GM12878 (cell line): Measurements from ENCODE around the gene TXNDC9. TPM values are rescaled to one million over a fixed set of nuclear protein-coding genes. Genes with fewer than 3 reads are reported as not detected.

Source experiments
- ATAC-seq: fragments of 200-7000 bp; cut with Tn5 transposase; 3 replicates; pipeline ENCODE4 v1.9.1; 2020; ENCODE audit warnings: mild to moderate bottlenecking, moderate library complexity
- BruUV-seq: library from RNA; stranded (reverse); fragments of 400-500 nt; replicated peaks from 2 replicates; lab custom pipeline; 2021; lab: Mats Ljungman, UMichigan
- CTCF ChIA-PET: fragments of 300-600 bp; sonication (Branson Sonifier 250); formaldehyde crosslinking; extraction: SDS; loops from one replicate; lab custom pipeline; 2021; ENCODE audit warnings: inconsistent platforms; lab: Yijun Ruan, JAX
- POLR2A ChIA-PET: fragments of 350-600 bp; formaldehyde crosslinking; extraction: SDS; loops from one replicate; lab custom pipeline; 2021; ENCODE audit warnings: inconsistent platforms; lab: Charles Lee
- RAD21 ChIA-PET: fragments of 300-600 bp; sonication (Branson Sonifier 250); formaldehyde crosslinking; loops from one replicate; lab custom pipeline; 2023; ENCODE audit warnings: antibody characterized with exemption; ENCODE audit not compliant: unreplicated experiment; lab: Charles Lee
- SMC1A ChIA-PET: fragments of 300-600 bp; sonication (Branson Sonifier 250); formaldehyde crosslinking; loops from one replicate; lab custom pipeline; 2023; ENCODE audit not compliant: unreplicated experiment, uncharacterized antibody; lab: Charles Lee
- DNase-seq: peaks from one replicate; pipeline ENCODE4 v3.0.0-alpha.2; 2011; ENCODE audit warnings: low read depth, low spot score
- FAIRE-seq: peaks from 3 replicates; lab custom pipeline; 2011; peaks lifted over from hg19 to GRCh38; lab: Jason Lieb, UNC
- H2AFZ ChIP-seq: 2 replicates; pipeline ENCODE4 v1.6.0; 2011; ENCODE audit warnings: low read depth, low read length, control low read depth; ENCODE audit not compliant: control insufficient read depth
- H3K27ac ChIP-seq: 2 replicates; pipeline ENCODE4 v1.5.1; 2011; ENCODE audit warnings: control low read depth; ENCODE audit not compliant: control insufficient read depth, insufficient read depth
- H3K27me3 ChIP-seq, 2 experiments: replicated peaks in 1 of 2; 2 replicates each; pipeline versions ENCODE4 v1.6.0 to v1.6.1; 2011; ENCODE audit warnings: low read length in 1 of 2; ENCODE audit not compliant: control insufficient read depth in 2 of 2, insufficient read depth in 2 of 2
- H3K36me3 ChIP-seq, 2 experiments: 2 replicates each; pipeline ENCODE4 v1.5.1; 2011; ENCODE audit warnings: low read length in 1 of 2; ENCODE audit not compliant: control insufficient read depth in 2 of 2, insufficient read depth in 2 of 2
- H3K4me1 ChIP-seq: 2 replicates; pipeline ENCODE4 v1.6.1; 2011; ENCODE audit warnings: mild to moderate bottlenecking, low read length, moderate library complexity, mixed read lengths; ENCODE audit not compliant: control insufficient read depth, insufficient read depth
- H3K4me2 ChIP-seq: 2 replicates; pipeline ENCODE4 v1.6.0; 2011; ENCODE audit warnings: control low read depth; ENCODE audit not compliant: control insufficient read depth, insufficient read depth
- H3K4me3 ChIP-seq: fragments of 200-600 bp; sonication (generic); 2 replicates; pipeline ENCODE4 v1.5.1; 2016
- H3K79me2 ChIP-seq: 2 replicates; pipeline ENCODE4 v1.6.0; 2011; ENCODE audit warnings: low read length; ENCODE audit not compliant: control insufficient read depth, insufficient read depth
- H3K9ac ChIP-seq: 2 replicates; pipeline ENCODE4 v1.8.0; 2011; ENCODE audit warnings: low read length, control low read depth, mixed read lengths; ENCODE audit not compliant: control insufficient read depth, insufficient read depth
- H3K9me3 ChIP-seq: replicated peaks from 3 replicates; pipeline ENCODE4 v1.5.1; 2011; ENCODE audit warnings: mild to moderate bottlenecking, low read length; ENCODE audit not compliant: control insufficient read depth, insufficient read depth
- H4K20me1 ChIP-seq: 2 replicates; pipeline ENCODE4 v1.6.0; 2011; ENCODE audit not compliant: control insufficient read depth, insufficient read depth
- ASH2L ChIP-seq: fragments of 300-600, 200-600 bp; sonication (generic); IDR thresholded peaks from 2 replicates; pipeline ENCODE4 v1.6.1; 2017; ENCODE audit warnings: low read depth, mild to moderate bottlenecking, borderline replicate concordance
- ATF3 ChIP-seq: IDR thresholded peaks from 2 replicates; pipeline ENCODE4 v1.6.1; 2011; ENCODE audit warnings: low read depth, mild to moderate bottlenecking, low read length, moderate library complexity, borderline replicate concordance; ENCODE audit errors: extremely low read depth
- CBX3 ChIP-seq: fragments of 200-600 bp; sonication (generic); IDR thresholded peaks from 2 replicates; pipeline ENCODE4 v1.6.1; 2016; ENCODE audit warnings: low read depth, borderline replicate concordance
- CHD4 ChIP-seq: fragments of 200-600 bp; sonication (generic); IDR thresholded peaks from 2 replicates; pipeline ENCODE4 v1.6.1; 2016; ENCODE audit warnings: mild to moderate bottlenecking
- HDAC2 ChIP-seq: fragments of 200-600 bp; sonication (generic); IDR thresholded peaks from 2 replicates; pipeline ENCODE4 v1.6.1; 2017
- KLF5 ChIP-seq: fragments of 450-650 bp; IDR thresholded peaks from 2 replicates; pipeline ENCODE4 v1.6.1; 2014; ENCODE audit warnings: mild to moderate bottlenecking; ENCODE audit not compliant: partially characterized antibody
- MAX ChIP-seq: IDR thresholded peaks from 2 replicates; pipeline ENCODE4 v1.6.1; 2012; ENCODE audit warnings: low read depth, low read length, improper control_type of control experiment
- MEF2A ChIP-seq: IDR thresholded peaks from 2 replicates; pipeline ENCODE4 v1.6.1; 2011; ENCODE audit warnings: low read depth, mild to moderate bottlenecking, low read length, moderate library complexity; ENCODE audit not compliant: insufficient read depth
- NR2C2 ChIP-seq: IDR thresholded peaks from 2 replicates; pipeline ENCODE4 v1.6.1; 2011; ENCODE audit warnings: borderline replicate concordance, low read depth; ENCODE audit not compliant: control insufficient read depth, insufficient read length
- PBX3 ChIP-seq: IDR thresholded peaks from 2 replicates; pipeline ENCODE4 v1.6.1; 2011; ENCODE audit warnings: mild to moderate bottlenecking, low read depth, low read length, moderate library complexity; ENCODE audit not compliant: insufficient replicate concordance
- PKNOX1 ChIP-seq: fragments of 450-650 bp; IDR thresholded peaks from 2 replicates; pipeline ENCODE4 v1.6.1; 2016; ENCODE audit warnings: mild to moderate bottlenecking
- POLR2AphosphoS2 ChIP-seq: IDR thresholded peaks from 2 replicates; pipeline ENCODE4 v1.6.1; 2011; ENCODE audit warnings: low read depth, mild to moderate bottlenecking, low read length, improper control_type of control experiment, moderate library complexity
- RAD51 ChIP-seq: fragments of 450-650 bp; IDR thresholded peaks from 2 replicates; pipeline ENCODE4 v1.6.1; 2016; ENCODE audit warnings: moderate library complexity, mild to moderate bottlenecking, inconsistent platforms
- RB1 ChIP-seq: fragments of 450-650 bp; formaldehyde crosslinking; IDR thresholded peaks from 2 replicates; pipeline ENCODE4 v1.6.1; 2017; ENCODE audit warnings: mild to moderate bottlenecking, borderline replicate concordance
- STAT3 ChIP-seq: IDR thresholded peaks from 2 replicates; pipeline ENCODE4 v1.6.1; 2011; ENCODE audit warnings: low read depth, low read length, improper control_type of control experiment
- ZBTB33 ChIP-seq: fragments of 450-650 bp; IDR thresholded peaks from 2 replicates; pipeline ENCODE4 v1.6.1; 2017; ENCODE audit warnings: mild to moderate bottlenecking
- ZNF274 ChIP-seq: IDR thresholded peaks from one replicate; pipeline ENCODE4 v1.8.0; 2011; ENCODE audit not compliant: insufficient read length, insufficient read depth
- WGBS: methylation state at CpG from one replicate; pipeline ENCODE4 v1.1.6; 2016; ENCODE audit warnings: low lambda C conversion rate; ENCODE audit not compliant: insufficient replicate concordance, insufficient coverage; ENCODE audit errors: missing lambda C conversion rate; 5-methylcytosine and 5-hydroxymethylcytosine counted together
- in situ Hi-C: fragments of 300-500 bp; cut with MboI; formaldehyde crosslinking; loops from 9 replicates; pipeline ENCODE4 v1.14.3; 2018; ENCODE audit warnings: mixed read lengths
- intact Hi-C: fragments of 100-400 bp; cut with micrococcal nuclease; formaldehyde crosslinking; loops from one replicate; pipeline ENCODE4 v1.14.2; 2022; ENCODE audit not compliant: unreplicated experiment
- polyA plus RNA-seq, 11 experiments: library from polyadenylated mRNA; depleted of rRNA in 4 of 11; unstranded in 6 of 11; stranded (reverse) in 5 of 11; fragments of >200 nt; fragmentation: Nextera tagmentation in 4 of 11; fragmentation: Illumina TruSeq in 1 of 11; extraction: Ambion mirVana in 4 of 11; extraction: Trizol in 1 of 11; gene quantifications; 1 replicate in 1 of 11; 2 replicates in 10 of 11; pipeline versions ENCODE4 v1.2.1 to v1.2.3, GENCODE V29; 2011 to 2016; ENCODE audit warnings: inconsistent platforms in 2 of 11, missing spikeins in 2 of 11, low read depth in 1 of 11
- total RNA-seq, 4 experiments: library from RNA; depleted of rRNA in 3 of 4; stranded (reverse); fragments of >200 nt in 3 of 4; fragmentation: Illumina TruSeq in 1 of 4; extraction: Trizol in 1 of 4; gene quantifications; 2 replicates each; pipeline versions ENCODE4 v1.2.1 to v1.2.3, GENCODE V29; 2013 to 2021

The TXNDC9 gene
- total and polyA plus RNA-seq, 10 of the 15 experiments (the other 5 are each of a cell fraction or from before 2014, with no cell fraction given): 27.0 to 170 (median 50.9) TPM

- Histone ChIP-seq H4K20me1 (no peaks in the 10 kb centered on the region), H3K27ac (peak within 1 kb of the TSS; percentile 98), H3K27me3 (no peaks in the 10 kb centered on the region), H3K9me3 (no peaks in the 10 kb centered on the region), H3K79me2 (peaks cover 79% of the 10 kb centered on the region), H2AFZ (peak within 1 kb of the TSS; percentile 98), H3K4me2 (peak within 1 kb of the TSS; percentile 98), H3K4me3 (peak within 1 kb of the TSS; percentile 89), H3K4me1 (peaks cover 5% of the 10 kb centered on the region), H3K9ac (peak within 1 kb of the TSS; percentile 85), H3K36me3 (peaks cover 0 to 10% of the 10 kb centered on the region in 2 experiments; a peak in 1 of 4 replicates)
- ATAC-seq (peak; percentile 87), DNase-seq (peak; percentile 90), FAIRE-seq (peak; percentile 77)
- intact Hi-C loops (loop anchor here (5.0 kb wide), 1 partner anchor 250 kb away; no protein-coding TSS in a partner anchor), in situ Hi-C loops (no loop called here)
- BruUV-seq: no TSS peak
- SMC1A ChIA-PET: interaction anchor here (0.8 to 5.6 kb wide), 12 partner anchors 10 to 177 kb away, joined by 3 to 32 read pairs (median 4); no protein-coding TSS in a partner anchor
- under 1% methylated on average over 77 of the region's 87 CpGs for WGBS
- RAD21 ChIA-PET: interaction anchor here (0.8 to 4.5 kb wide), 6 partner anchors 10 to 606 kb away, joined by 3 to 29 read pairs (median 4); partner anchors contain the start of genes C2orf15 and MGAT4A
- CTCF ChIA-PET: interaction anchor here (0.7 to 2.7 kb wide), 12 partner anchors 8 to 196 kb away, joined by 3 to 15 read pairs (median 6); partner anchors contain the start of genes C2orf15, LIPT1, REV1 and TSGA10
- POLR2A ChIA-PET: interaction anchor here (0.6 to 3.6 kb wide), 10 partner anchors 11 to 1645 kb away, joined by 3 to 30 read pairs (median 4); partner anchors contain the start of genes C2orf15, LIPT1 and TSGA10
- TF ChIP-seq HDAC2 (no peak), POLR2AphosphoS2 (peak; percentile 88), RB1 (no peak; the same call in 1 of the 2 replicates), KLF5 (no peak), ATF3 (no peak), CBX3 (no peak), PBX3 (no peak), ASH2L (no peak), PKNOX1 (peak; percentile 50; the same call in 1 of the 2 replicates), RAD51 (no peak), STAT3 (no peak), ZBTB33 (no peak), MAX (peak; percentile 89), NR2C2 (no peak), ZNF274 (no peak), CHD4 (no peak), MEF2A (0 out of 2 replicates have a peak, but pooled peaks have one; percentile 35)
Measured at GRCh38 chr2:99337113-99338028, 1.2 kb upstream of the TXNDC9 start, which contains the start of gene EIF5B. EIF5B (plus strand) TSS chr2:99337389; CDS start chr2:99337555, 166 bp downstream.
